GM12873 (cell line): ENCODE measurements around the gene GRIA1.

Experiments used
- TF ChIP-seq, protein P1 (sequence below): IDR thresholded peaks from 2 replicates; pipeline ENCODE4 v1.5.1; 2012; ENCODE audit warnings: low read depth, mild to moderate bottlenecking, moderate library complexity, low read length, control low read depth; ENCODE audit not compliant: insufficient read depth; ENCODE audit errors: missing control alignments

GRIA1 gene

DNA sequence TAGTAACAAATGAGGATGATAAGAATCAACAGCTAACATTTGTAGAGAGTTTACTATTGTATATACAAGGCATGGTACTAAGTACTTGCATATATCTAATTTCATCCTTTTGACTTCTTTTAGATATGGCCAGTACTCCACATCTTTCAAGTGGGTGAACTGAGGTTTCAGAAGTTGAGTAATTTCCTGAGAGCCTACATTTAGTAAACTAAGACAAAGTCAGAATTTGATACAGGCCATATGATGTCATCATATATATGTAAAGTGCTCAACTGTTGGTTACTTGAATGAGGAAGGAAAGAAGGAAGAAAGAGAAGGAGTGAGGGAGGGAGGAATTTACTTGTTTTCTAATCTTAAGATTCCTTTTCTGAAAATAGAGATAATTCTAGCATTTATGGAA is 52.8 kb downstream of the GRIA1 start:
- TF ChIP-seq, protein P1, sequence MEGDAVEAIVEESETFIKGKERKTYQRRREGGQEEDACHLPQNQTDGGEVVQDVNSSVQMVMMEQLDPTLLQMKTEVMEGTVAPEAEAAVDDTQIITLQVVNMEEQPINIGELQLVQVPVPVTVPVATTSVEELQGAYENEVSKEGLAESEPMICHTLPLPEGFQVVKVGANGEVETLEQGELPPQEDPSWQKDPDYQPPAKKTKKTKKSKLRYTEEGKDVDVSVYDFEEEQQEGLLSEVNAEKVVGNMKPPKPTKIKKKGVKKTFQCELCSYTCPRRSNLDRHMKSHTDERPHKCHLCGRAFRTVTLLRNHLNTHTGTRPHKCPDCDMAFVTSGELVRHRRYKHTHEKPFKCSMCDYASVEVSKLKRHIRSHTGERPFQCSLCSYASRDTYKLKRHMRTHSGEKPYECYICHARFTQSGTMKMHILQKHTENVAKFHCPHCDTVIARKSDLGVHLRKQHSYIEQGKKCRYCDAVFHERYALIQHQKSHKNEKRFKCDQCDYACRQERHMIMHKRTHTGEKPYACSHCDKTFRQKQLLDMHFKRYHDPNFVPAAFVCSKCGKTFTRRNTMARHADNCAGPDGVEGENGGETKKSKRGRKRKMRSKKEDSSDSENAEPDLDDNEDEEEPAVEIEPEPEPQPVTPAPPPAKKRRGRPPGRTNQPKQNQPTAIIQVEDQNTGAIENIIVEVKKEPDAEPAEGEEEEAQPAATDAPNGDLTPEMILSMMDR, result no peak

DNA sequence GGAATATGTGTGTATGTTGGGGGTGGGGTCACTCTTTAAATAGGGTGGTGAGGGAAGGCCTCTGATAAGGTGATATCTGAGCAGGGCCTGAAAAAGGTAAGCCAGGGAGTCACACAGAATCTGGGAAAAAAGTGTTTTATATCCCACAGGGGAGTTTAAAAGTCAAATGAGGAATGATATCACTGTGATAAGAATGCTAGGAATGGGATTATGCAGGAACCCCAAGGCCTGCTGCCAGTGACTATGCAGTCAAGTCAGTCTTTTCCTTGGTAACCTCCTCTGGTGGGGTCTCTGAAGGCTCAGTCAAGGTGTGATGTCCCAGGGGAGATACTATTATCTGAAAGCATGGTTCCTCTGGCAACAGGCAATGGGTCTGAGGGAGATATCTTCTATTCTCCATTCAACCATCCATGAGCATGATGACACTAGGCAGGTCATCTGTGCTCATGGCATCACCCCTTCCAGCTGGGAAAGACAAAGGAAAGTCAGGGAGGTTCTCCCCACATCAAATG is 53.5 kb downstream of the GRIA1 start:
- TF ChIP-seq, protein P1, result no peak

DNA sequence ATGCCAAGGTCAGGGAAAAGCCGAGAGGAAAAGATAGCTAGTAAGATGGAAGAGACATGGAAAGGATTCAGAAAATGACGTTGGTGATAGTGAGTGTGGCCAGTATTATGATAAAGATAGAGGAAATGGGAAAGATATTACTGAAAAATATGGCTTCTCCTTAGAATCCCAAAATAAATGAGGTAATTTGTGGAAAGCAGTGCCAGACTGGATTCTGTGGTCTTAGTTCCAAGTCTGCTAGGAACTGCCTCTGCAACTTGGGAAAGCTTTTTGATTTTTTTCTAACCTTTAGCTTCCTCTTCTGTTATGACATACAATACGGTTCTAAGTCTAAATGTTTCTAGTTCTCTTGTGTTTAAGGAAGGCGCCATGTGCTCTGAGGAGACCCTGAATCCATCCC is 54.2 kb downstream of the GRIA1 start:
- TF ChIP-seq, protein P1, result no peak

DNA sequence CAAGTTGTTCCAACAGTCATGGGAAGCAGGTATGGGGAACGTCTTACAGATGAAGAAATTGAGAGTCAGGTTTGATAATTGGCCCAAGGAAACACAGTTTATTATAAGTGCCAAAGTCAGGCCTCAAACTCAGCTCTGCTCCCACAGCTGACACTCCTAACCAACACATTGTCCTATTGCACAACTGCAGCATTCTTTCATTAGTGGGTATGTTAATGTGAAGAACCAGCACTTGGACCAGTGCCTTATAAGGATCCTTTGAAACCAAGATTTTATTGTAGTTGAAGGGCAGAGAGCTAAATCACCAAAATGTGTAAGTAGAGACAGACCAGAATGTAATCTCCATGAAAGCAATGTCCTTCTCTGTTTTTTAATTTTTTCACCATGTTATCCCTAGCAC is 56.1 kb downstream of the GRIA1 start:
- TF ChIP-seq, protein P1, result no peak

DNA sequence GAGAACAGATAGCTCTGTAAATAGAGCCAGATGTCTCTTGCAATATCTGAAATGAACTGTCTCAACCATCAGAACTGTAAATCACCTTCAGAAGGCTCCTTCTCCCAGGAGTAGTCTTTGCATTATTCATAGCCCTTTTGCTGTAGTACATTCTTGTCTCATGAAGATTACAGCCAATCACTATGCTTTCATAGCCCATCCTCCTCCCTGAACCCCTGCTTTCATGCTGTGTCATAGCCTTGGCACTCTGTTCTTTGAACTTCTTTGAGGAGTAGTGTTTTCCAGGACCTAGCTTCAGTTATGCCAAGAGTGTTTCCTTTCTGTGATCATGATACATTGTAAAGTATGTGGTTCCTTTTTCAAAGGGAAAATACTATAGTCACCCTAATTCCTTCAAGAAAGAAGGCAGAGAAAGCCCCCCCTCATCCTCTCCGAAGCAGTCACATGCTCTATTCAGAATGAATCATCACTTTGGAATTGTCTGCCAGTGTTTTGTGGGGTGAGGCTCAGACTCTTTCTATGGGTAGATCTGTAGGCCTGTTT is 61.1 kb downstream of the GRIA1 start:
- TF ChIP-seq, protein P1, result no peak

DNA sequence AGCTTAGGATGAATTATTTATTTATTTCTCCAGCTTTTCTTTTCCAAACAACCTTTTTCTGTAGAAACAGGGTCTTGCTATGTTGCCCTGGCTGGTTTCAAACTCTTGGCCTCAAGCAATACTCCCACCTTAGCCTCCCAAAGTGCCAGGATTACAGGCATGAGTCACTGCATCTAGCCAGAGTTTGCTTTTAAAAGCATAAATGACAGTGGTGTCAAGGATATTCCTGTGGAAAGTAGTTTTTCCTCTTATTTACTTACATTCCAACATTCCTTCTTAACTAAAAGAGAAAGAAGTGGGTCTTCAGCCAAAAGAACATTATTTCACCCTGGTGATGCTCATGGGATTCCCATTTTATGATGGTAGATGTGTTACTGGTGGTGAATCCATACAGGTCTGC is 62.4 kb downstream of the GRIA1 start:
- TF ChIP-seq, protein P1, result no peak

DNA sequence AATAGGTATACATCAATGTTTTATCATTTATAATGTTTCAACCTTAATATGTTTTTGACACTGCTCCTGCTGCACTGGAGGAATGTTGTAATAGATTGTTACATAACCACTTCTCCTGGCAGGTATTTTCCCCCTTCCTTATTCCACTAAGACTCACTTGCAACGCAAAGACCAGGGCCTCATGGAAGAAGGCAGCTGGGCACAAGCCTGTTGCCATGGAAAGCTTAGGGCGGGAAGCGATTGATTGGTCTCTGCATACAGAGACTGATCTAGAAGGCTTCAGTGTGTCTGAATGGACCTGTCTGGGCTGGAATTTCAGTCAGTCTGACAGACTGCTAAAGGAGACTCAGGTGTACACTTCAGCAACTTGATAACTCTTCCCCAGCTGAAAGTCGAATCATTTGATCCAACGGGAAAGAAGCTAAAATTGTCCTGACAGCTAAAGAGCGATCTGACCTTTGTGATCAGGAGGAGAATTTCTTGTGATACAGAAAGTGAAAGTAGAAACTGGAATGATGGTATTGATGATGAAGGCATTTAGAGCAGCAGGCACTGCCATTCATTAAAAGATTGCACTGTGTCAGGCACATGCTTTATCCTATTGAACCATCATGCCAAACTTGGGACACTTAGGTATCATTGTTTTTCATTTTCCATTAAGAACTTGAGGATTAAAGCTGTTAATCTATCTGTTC is 65.1 kb downstream of the GRIA1 start:
- TF ChIP-seq, protein P1, result no peak
